Endothelial cell of umbilical vein (primary cell): ENCODE results near the gene MYEOV. TPM values are rescaled to one million over a fixed set of nuclear protein-coding genes. Genes with fewer than 3 reads are reported as not detected.

Experiments
- Bru-seq: library from RNA; stranded (reverse); fragments of 400-500 nt; gene quantifications from one replicate; lab custom pipeline; 2021; lab: Mats Ljungman, UMichigan
- BruChase-seq, 2 experiments: library from RNA; stranded (reverse); fragments of 400-500 nt; gene quantifications; one replicate each; lab custom pipeline; 2021; lab: Mats Ljungman, UMichigan
- BruUV-seq: library from RNA; stranded (reverse); fragments of 400-500 nt; replicated peaks from 2 replicates; lab custom pipeline; 2021; lab: Mats Ljungman, UMichigan
- CTCF ChIA-PET: fragments of 300-600, 350-600 bp; sonication (Branson Sonifier 250); formaldehyde crosslinking; loops from one replicate; lab custom pipeline; 2021; ENCODE audit warnings: antibody characterized with exemption, inconsistent platforms; lab: Charles Lee
- POLR2A ChIA-PET: fragments of 300-600, 350-600 bp; sonication (Branson Sonifier 250); formaldehyde crosslinking; loops from one replicate; lab custom pipeline; 2021; ENCODE audit warnings: antibody characterized with exemption, inconsistent platforms; lab: Charles Lee
- DNase-seq: peaks from one replicate; pipeline ENCODE4 v3.0.0-alpha.2; 2011; ENCODE audit warnings: low read depth, low spot score
- FAIRE-seq: peaks from 2 replicates; lab custom pipeline; 2011; peaks lifted over from hg19 to GRCh38; lab: Jason Lieb, UNC
- H2AFZ ChIP-seq: 2 replicates; pipeline ENCODE4 v1.6.0; 2012; ENCODE audit warnings: low read depth, low read length, control low read depth, inconsistent platforms
- H3K27ac ChIP-seq: 2 replicates; pipeline ENCODE4 v1.5.1; 2011; ENCODE audit warnings: low read depth, mild to moderate bottlenecking, control low read depth, low read length, moderate library complexity; ENCODE audit not compliant: insufficient read depth
- H3K27me3 ChIP-seq, 2 experiments: 2 replicates each; pipeline versions ENCODE4 v1.6.0 to v1.6.1; 2011; ENCODE audit warnings: low read length in 2 of 2, mixed read lengths in 1 of 2; ENCODE audit not compliant: control insufficient read depth in 2 of 2, insufficient read depth in 2 of 2
- H3K36me3 ChIP-seq, 2 experiments: 2 replicates in 1 of 2; 3 replicates in 1 of 2; pipeline ENCODE4 v1.5.1; 2011; ENCODE audit warnings: low read length in 2 of 2, mild to moderate bottlenecking in 1 of 2, moderate library complexity in 1 of 2; ENCODE audit not compliant: control insufficient read depth in 2 of 2, insufficient read depth in 2 of 2; ENCODE audit errors: extremely low read depth in 1 of 2
- H3K4me1 ChIP-seq: 3 replicates; pipeline ENCODE4 v1.5.1; 2011; ENCODE audit warnings: mild to moderate bottlenecking, low read length; ENCODE audit not compliant: control insufficient read depth, insufficient read depth; ENCODE audit errors: extremely low read depth
- H3K4me2 ChIP-seq: 2 replicates; pipeline ENCODE4 v1.6.1; 2011; ENCODE audit warnings: low read length, control low read depth, mixed read lengths; ENCODE audit not compliant: insufficient read depth
- H3K4me3 ChIP-seq, 3 experiments: fragments of 200-600 bp in 1 of 3; sonication (generic), shearing (Covaris generic) in 1 of 3; replicated peaks in 1 of 3; 2 replicates each; pipeline ENCODE4 v1.5.1; 2011 to 2016; ENCODE audit warnings: control low read depth in 3 of 3, low read length in 3 of 3, mild to moderate bottlenecking in 2 of 3, inconsistent platforms in 1 of 3, low read depth in 1 of 3, moderate library complexity in 1 of 3; ENCODE audit not compliant: insufficient read depth in 1 of 3
- H3K79me2 ChIP-seq: 2 replicates; pipeline ENCODE4 v1.6.0; 2012; ENCODE audit warnings: low read length, inconsistent platforms; ENCODE audit not compliant: control insufficient read depth, insufficient read depth
- H3K9ac ChIP-seq: replicated peaks from 2 replicates; pipeline ENCODE3; 2011; ENCODE audit warnings: low read length, control low read depth; ENCODE audit not compliant: insufficient read depth; ENCODE audit errors: extremely low read depth
- H3K9me1 ChIP-seq: replicated peaks from 3 replicates; pipeline ENCODE4 v1.6.0; 2011; ENCODE audit warnings: mild to moderate bottlenecking, low read length; ENCODE audit not compliant: control insufficient read depth, insufficient read depth; ENCODE audit errors: extremely low read depth
- H3K9me3 ChIP-seq: replicated peaks from 2 replicates; pipeline ENCODE4 v1.5.1; 2012; ENCODE audit warnings: low read length, inconsistent platforms; ENCODE audit not compliant: control insufficient read depth, insufficient read depth
- H4K20me1 ChIP-seq: replicated peaks from 2 replicates; pipeline ENCODE3; 2011; ENCODE audit warnings: mild to moderate bottlenecking, low read length; ENCODE audit not compliant: control insufficient read depth, insufficient read depth; ENCODE audit errors: extremely low read depth
- CTCF ChIP-seq, 2 donors: IDR thresholded peaks; 1 replicate in 1 of 2; 2 replicates in 1 of 2; pipeline ENCODE4 v1.5.1; 2011; ENCODE audit warnings: low read length in 2 of 2, mild to moderate bottlenecking in 2 of 2, moderate library complexity in 2 of 2, control low read depth in 1 of 2, inconsistent platforms in 1 of 2, low read depth in 1 of 2; ENCODE audit not compliant: insufficient read depth in 1 of 2; ENCODE audit errors: extremely low read depth in 1 of 2
- EZH2 ChIP-seq: IDR thresholded peaks from 2 replicates; pipeline ENCODE4 v1.6.1; 2012; ENCODE audit warnings: borderline replicate concordance, low read depth, mild to moderate bottlenecking, moderate library complexity, low read length, inconsistent platforms; ENCODE audit not compliant: severe bottlenecking
- FOS ChIP-seq: IDR thresholded peaks from 2 replicates; pipeline ENCODE4 v1.6.1; 2011; ENCODE audit warnings: mild to moderate bottlenecking, low read length, moderate library complexity, borderline replicate concordance; ENCODE audit not compliant: insufficient read depth
- GATA2 ChIP-seq: IDR thresholded peaks from 2 replicates; pipeline ENCODE4 v1.7.0; 2011; ENCODE audit warnings: low read depth, mild to moderate bottlenecking, moderate library complexity, mixed read lengths, low read length; ENCODE audit not compliant: insufficient read length, insufficient read depth
- JUN ChIP-seq: IDR thresholded peaks from 2 replicates; pipeline ENCODE4 v1.6.1; 2011; ENCODE audit warnings: borderline replicate concordance, low read depth; ENCODE audit not compliant: insufficient read length, insufficient read depth
- MYC ChIP-seq: IDR thresholded peaks from one replicate; pipeline ENCODE4 v1.6.1; 2011; ENCODE audit warnings: mild to moderate bottlenecking, low read depth, low read length
- POLR2A ChIP-seq: IDR thresholded peaks from 2 replicates; pipeline ENCODE4 v1.6.1; 2012; ENCODE audit warnings: low read depth, mild to moderate bottlenecking, control low read depth, low read length
- POLR2AphosphoS5 ChIP-seq: IDR thresholded peaks from 2 replicates; pipeline ENCODE4 v1.6.1; 2012; ENCODE audit warnings: low read depth, mild to moderate bottlenecking, control low read depth, low read length, moderate library complexity; ENCODE audit not compliant: insufficient read depth
- dilution Hi-C: fragments of 300-500 bp; cut with MboI; formaldehyde crosslinking; loops from one replicate; pipeline ENCODE4 v1.15.0; 2019; ENCODE audit warnings: low sequenced_read_pairs; ENCODE audit not compliant: extremely low pct_ligation_motif_present
- intact Hi-C: fragments of 100-400 bp; cut with micrococcal nuclease; formaldehyde crosslinking; loops from one replicate; pipeline ENCODE4 v1.10.0; 2022
- long read RNA-seq: library from polyadenylated mRNA; stranded (forward); transcript quantifications from one replicate; pipeline ENCODE4 v2.0.0, GENCODE V29; 2021
- polyA minus RNA-seq, 3 experiments: library from RNA; depleted of rRNA, polyadenylated mRNA; stranded (reverse); fragments of >200 nt; gene quantifications; 1 replicate in 1 of 3; 2 replicates in 2 of 3; pipeline ENCODE4 v1.2.3, GENCODE V29; 2011
- polyA plus RNA-seq, 4 experiments: library from polyadenylated mRNA; depleted of rRNA in 3 of 4; stranded (reverse) in 3 of 4; unstranded in 1 of 4; fragments of >200 nt; gene quantifications; 2 replicates each; pipeline versions ENCODE4 v1.2.1 to v1.2.3, GENCODE V29; 2011 to 2012; ENCODE audit warnings: missing spikeins in 1 of 4
- total RNA-seq: library from RNA; stranded (reverse); gene quantifications from 2 replicates; pipeline ENCODE4 v1.2.3, GENCODE V29; 2021
- TF ChIP-seq, protein P1 (sequence below): IDR thresholded peaks from 2 replicates; pipeline ENCODE4 v1.6.1; 2011; ENCODE audit not compliant: insufficient read depth, insufficient read length

The MYEOV gene
- 7.0 and 14.4 TPM in 2 replicates for total RNA-seq
- polyA plus RNA-seq = 3.8 TPM in 2 replicates
- polyA plus RNA-seq (2011; cell fraction: cytosol; rRNA removed) = 4.3 and 4.4 TPM in 2 replicates
- polyA plus RNA-seq (2011; cell fraction: nucleus; rRNA removed) = 4.6 and 6.6 TPM in 2 replicates
- polyA plus RNA-seq (2012) = 8.0 and 18.4 TPM in 2 replicates
- 3.2 and 11.9 TPM in 2 replicates for polyA minus RNA-seq
- polyA minus RNA-seq (2011; cell fraction: cytosol; rRNA and poly(A)+ RNA removed) = not detected
- 3.0 and 4.4 TPM in 2 replicates for polyA minus RNA-seq (2011; cell fraction: nucleus; rRNA and poly(A)+ RNA removed)
- Bru-seq, nascent RNA = percentile 51 among the genes with signal in this experiment
- BruChase-seq, experiment 1, labeled RNA remaining after a 6-hour chase = percentile 61 among the genes with signal in this experiment
- percentile 51 among the genes with signal in this experiment for BruChase-seq, experiment 2, labeled RNA remaining after a 2-hour chase
- long read RNA-seq, partial matches to known transcripts = 1 of 18 reads
- long read RNA-seq, other reads (novel, unspliced or antisense) = 9 of 18 reads

DNA sequence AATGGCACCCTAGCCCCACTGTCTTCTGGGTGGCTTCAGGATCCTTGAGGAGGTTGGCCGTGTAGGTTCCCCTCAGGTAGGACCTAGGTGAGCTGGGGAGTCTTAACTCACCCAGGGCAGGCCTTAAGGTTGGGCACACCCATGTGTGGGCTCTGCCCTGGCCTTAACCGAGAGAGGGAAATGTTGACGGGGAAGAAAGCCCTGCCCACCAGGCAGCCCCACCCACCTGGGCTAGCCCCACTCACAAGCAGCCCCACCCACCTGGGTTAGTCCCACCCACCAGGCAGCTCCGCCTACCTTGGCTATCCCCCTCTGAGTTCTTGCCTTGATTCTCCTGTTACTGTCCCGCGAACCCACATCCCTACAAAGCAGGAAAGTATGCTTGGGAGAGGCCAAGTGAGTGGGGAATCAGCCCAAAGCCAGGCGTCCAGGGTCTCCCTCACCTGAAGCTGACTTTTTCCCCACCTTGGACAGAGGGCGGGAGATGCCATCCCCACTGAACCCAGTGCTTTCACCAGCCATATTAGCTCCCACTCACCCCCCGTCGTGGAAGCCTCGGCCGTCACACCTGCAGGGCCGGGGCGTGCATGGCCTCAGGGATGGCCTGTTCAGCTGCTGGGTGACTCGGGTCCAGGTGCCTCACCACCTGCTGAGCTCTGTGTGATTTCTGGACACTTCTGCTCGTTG is at the start of gene MYEOV:
MYEOV (plus strand) TSS at position 337 of the 687 bp plus-strand sequence. CDS start 1,200 bp downstream, outside the sequence.
- DNase-seq (peak; percentile 47), FAIRE-seq (peak; percentile 92)
- Histone ChIP-seq H3K4me1 (peaks cover 37% of the 10 kb centered on the region), H3K27ac (peak within 1 kb of the TSS; percentile 27), H3K4me2 (peak within 1 kb of the TSS; percentile 12), H3K9me3 (no peaks in the 10 kb centered on the region), H3K79me2 (peaks cover 27% of the 10 kb centered on the region), H3K27me3 (no peaks in the 10 kb centered on the region), H3K4me3 (no peak within 1 kb of the TSS), H3K9me1 (no peaks in the 10 kb centered on the region), H3K36me3 (no peaks in the 10 kb centered on the region), H4K20me1 (no peaks in the 10 kb centered on the region), H2AFZ (no peak within 1 kb of the TSS), H3K9ac (no peak within 1 kb of the TSS)
- TF ChIP-seq GATA2 (no peak), MYC (no peak), POLR2A (no peak), JUN (no peak), FOS (no peak), POLR2AphosphoS5 (no peak), EZH2 (no peak), CTCF (IDR thresholded peaks at IDR 0.05; ENCODE audit: extremely low read depth in 1 of 2, insufficient read depth in 1 of 2, low read depth in 1 of 2, low read length in 2 of 2) (no peak)
- TF ChIP-seq, protein P1, sequence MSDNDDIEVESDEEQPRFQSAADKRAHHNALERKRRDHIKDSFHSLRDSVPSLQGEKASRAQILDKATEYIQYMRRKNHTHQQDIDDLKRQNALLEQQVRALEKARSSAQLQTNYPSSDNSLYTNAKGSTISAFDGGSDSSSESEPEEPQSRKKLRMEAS = no peak
- no TSS peak for BruUV-seq
- ChIA-PET CTCF (interaction anchor here (1.1 to 3.6 kb wide), 14 partner anchors 18 to 377 kb away, joined by 3 to 56 read pairs (median 8); no protein-coding TSS in a partner anchor), POLR2A (interaction anchor here (0.7 to 2.1 kb wide), 4 partner anchors 56 to 348 kb away, joined by 3 to 7 read pairs (median 3); no protein-coding TSS in a partner anchor)
- intact Hi-C loops (loop anchor here (10.0 kb wide), 1 partner anchor 189 kb away; no protein-coding TSS in a partner anchor), dilution Hi-C loops (no loop called here)
